Loucy (cell line): ENCODE measurements around the gene TELO2.

ENCODE experiments used
- H2AFZ ChIP-seq: fragments of 200-600 bp; sonication (generic); 2 replicates; pipeline ENCODE4 v1.6.0; 2016; ENCODE audit warnings: antibody characterized with exemption, mild to moderate bottlenecking, low read length, moderate library complexity
- H3F3A ChIP-seq: fragments of 200-600 bp; 2 replicates; pipeline ENCODE4 v1.6.0; 2016; ENCODE audit warnings: antibody characterized with exemption, low read depth, mild to moderate bottlenecking
- H3K27me3 ChIP-seq: fragments of 200-600 bp; sonication (generic); 2 replicates; pipeline ENCODE4 v1.6.1; 2014; ENCODE audit warnings: low read length, mild to moderate bottlenecking; ENCODE audit not compliant: insufficient read depth, poor library complexity, severe bottlenecking
- H3K36me3 ChIP-seq: fragments of 200-600 bp; sonication (generic); 2 replicates; pipeline ENCODE4 v1.6.1; 2016; ENCODE audit warnings: low read length; ENCODE audit not compliant: insufficient read depth
- H3K4me1 ChIP-seq: fragments of 200-600 bp; sonication (generic); 2 replicates; pipeline ENCODE4 v1.5.1; 2014; ENCODE audit warnings: low read length, mild to moderate bottlenecking; ENCODE audit not compliant: insufficient read depth, poor library complexity, severe bottlenecking
- H3K4me2 ChIP-seq: fragments of 200-600 bp; sonication (generic); 2 replicates; pipeline ENCODE4 v1.6.0; 2014; ENCODE audit warnings: antibody characterized with exemption, low read length, low read depth, mild to moderate bottlenecking; ENCODE audit not compliant: poor library complexity, severe bottlenecking
- H3K4me3 ChIP-seq: fragments of 200-600 bp; sonication (generic); 2 replicates; pipeline ENCODE4 v1.5.1; 2014; ENCODE audit warnings: low read length, mild to moderate bottlenecking, mixed read lengths; ENCODE audit not compliant: poor library complexity, severe bottlenecking
- H3K79me2 ChIP-seq: fragments of 200-600 bp; sonication (generic); 2 replicates; pipeline ENCODE4 v1.6.1; 2014; ENCODE audit warnings: low read length; ENCODE audit not compliant: insufficient read depth
- H3K9ac ChIP-seq: fragments of 200-600 bp; sonication (generic); 2 replicates; pipeline ENCODE4 v1.6.0; 2014; ENCODE audit warnings: mild to moderate bottlenecking, low read depth, low read length, moderate library complexity; ENCODE audit not compliant: poor library complexity, severe bottlenecking
- H3K9me2 ChIP-seq: fragments of 200-600 bp; sonication (generic); replicated peaks from 2 replicates; pipeline ENCODE4 v1.6.1; 2016; ENCODE audit warnings: low read depth, low read length, mixed read lengths
- H3K9me3 ChIP-seq: fragments of 200-600 bp; sonication (generic); 2 replicates; pipeline ENCODE4 v1.6.1; 2014; ENCODE audit warnings: mild to moderate bottlenecking, antibody characterized with exemption, low read length, low read depth; ENCODE audit not compliant: insufficient read depth
- H4K20me1 ChIP-seq: fragments of 200-600 bp; sonication (generic); 2 replicates; pipeline ENCODE4 v1.6.0; 2014; ENCODE audit warnings: antibody characterized with exemption, low read length, mild to moderate bottlenecking; ENCODE audit not compliant: insufficient read depth, poor library complexity, severe bottlenecking
- CTCF ChIP-seq: fragments of 200-600 bp; sonication (generic); conservative IDR thresholded peaks from 2 replicates; pipeline ENCODE4 v1.5.1; 2014; ENCODE audit warnings: mild to moderate bottlenecking, antibody characterized with exemption, low read length
- EZH2phosphoT487 ChIP-seq: fragments of 200-600 bp; IDR thresholded peaks from 2 replicates; pipeline ENCODE4 v1.6.1; 2018; ENCODE audit warnings: antibody characterized with exemption, mild to moderate bottlenecking, moderate library complexity, borderline replicate concordance

The TELO2 gene

GRCh38 chr16:1533443-1533951, 40.3 kb downstream of the TELO2 start, which contains the start of gene TMEM204:
Gene TMEM204, plus strand, starts transcription at chr16:1533666. Its CDS starts 610 bp downstream, at chr16:1534276.
- TF ChIP-seq EZH2phosphoT487 = no peak
- TF ChIP-seq CTCF = no peak
- H3K79me2 ChIP-seq = no peaks in the 10 kb centered on the region
- H3F3A ChIP-seq = no peaks in the 10 kb centered on the region
- no peaks in the 10 kb centered on the region for H3K27me3 ChIP-seq
- no peaks in the 10 kb centered on the region for H3K9me3 ChIP-seq
- peaks cover 11% of the 10 kb centered on the region for H3K4me1 ChIP-seq
- H4K20me1 ChIP-seq = no peaks in the 10 kb centered on the region
- no peaks in the 10 kb centered on the region for H3K9me2 ChIP-seq
- no peak within 1 kb of the TSS for H2AFZ ChIP-seq
- H3K9ac ChIP-seq = no peak within 1 kb of the TSS
- H3K36me3 ChIP-seq = no peaks in the 10 kb centered on the region
- no peak within 1 kb of the TSS for H3K4me3 ChIP-seq
- H3K4me2 ChIP-seq = no peak within 1 kb of the TSS

- Histone ChIP-seq H3K36me3 (no peaks in the 10 kb centered on the region), H3K4me3 (no peak overlapping the region), H3K4me2 (no peak overlapping the region), H3F3A (no peaks in the 10 kb centered on the region), H3K27me3 (no peaks in the 10 kb centered on the region), H3K4me1 (peaks cover 14% of the 10 kb centered on the region), H4K20me1 (no peaks in the 10 kb centered on the region), H2AFZ (no peak overlapping the region), H3K9me3 (no peaks in the 10 kb centered on the region), H3K79me2 (no peaks in the 10 kb centered on the region), H3K9ac (no peak overlapping the region), H3K9me2 (no peaks in the 10 kb centered on the region)
- TF ChIP-seq EZH2phosphoT487 (no peak), CTCF (no peak)
Observed at GRCh38 chr16:1534021-1535020, 41.2 kb downstream of the TELO2 start.

DNA sequence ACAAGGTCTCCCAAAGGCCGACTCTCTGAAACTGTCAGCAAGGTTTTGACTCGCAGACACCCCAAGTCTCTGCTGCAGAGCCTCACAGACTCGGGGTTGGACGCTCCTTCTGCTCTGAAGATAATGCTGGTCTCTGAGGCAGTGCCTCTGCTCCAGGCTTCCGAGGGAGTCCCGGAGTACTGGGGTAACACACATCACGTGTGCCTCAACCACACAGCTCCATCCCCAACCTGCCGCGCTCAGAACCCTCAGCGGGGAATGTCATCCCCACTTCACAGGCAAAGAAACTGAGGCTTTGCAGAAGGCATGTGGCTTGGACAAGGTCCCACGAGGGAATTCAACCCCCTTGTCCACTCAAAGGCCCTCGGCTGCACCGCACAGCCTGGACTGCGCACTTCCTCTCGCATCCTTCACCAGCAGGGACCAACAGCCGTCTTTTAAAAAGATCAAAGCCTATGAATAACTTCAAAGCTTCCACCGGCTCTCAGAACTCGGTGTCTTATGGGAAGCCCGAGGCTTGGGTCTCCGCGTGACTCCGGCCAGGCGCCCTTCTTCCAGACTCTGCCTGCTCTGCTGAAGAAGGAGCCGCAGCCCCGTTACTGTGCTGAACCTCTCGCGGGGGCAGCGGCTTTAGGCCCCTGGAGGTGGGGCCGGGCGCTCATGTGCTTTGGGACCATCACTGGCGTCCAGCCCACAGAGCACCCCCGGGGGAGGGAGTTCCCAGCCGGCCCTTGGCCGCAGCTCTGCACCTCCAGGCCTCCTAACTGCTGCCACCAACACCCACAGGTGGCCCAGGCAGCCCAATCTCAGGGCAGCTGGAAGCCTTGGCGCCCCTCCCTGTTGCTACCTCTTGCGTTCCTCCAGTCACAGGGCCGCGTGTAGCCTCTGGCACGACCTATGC, 42.5 kb downstream of the TELO2 start:
- H3K4me1 ChIP-seq = peaks cover 14% of the 10 kb centered on the region

More for the DNA sequence above, 42.5 kb downstream of the TELO2 start:
- Histone ChIP-seq H3K79me2 (no peaks in the 10 kb centered on the region), H3K36me3 (no peaks in the 10 kb centered on the region), H4K20me1 (no peaks in the 10 kb centered on the region), H3K27me3 (no peaks in the 10 kb centered on the region), H3K9me2 (no peaks in the 10 kb centered on the region), H3K4me2 (no peak overlapping the region), H3K9me3 (no peaks in the 10 kb centered on the region), H2AFZ (no peak overlapping the region), H3K4me3 (no peak overlapping the region), H3K9ac (no peak overlapping the region), H3F3A (no peaks in the 10 kb centered on the region)
- TF ChIP-seq CTCF (no peak), EZH2phosphoT487 (no peak)
